Stimulated activated CD4-positive, alpha-beta T cell treated with anti-CD3 and anti-CD28 coated beads, Interleukin-4, amount 100 ng/mL, for 1 hour (primary cell): ENCODE results near the gene PRR14L.

Source experiments
- DNase-seq: peaks from one replicate; pipeline ENCODE4 v3.0.0-alpha.2; 2020

The PRR14L gene

GRCh38 chr22:31637891-31638618, 111.9 kb downstream of the PRR14L start:
- DNase-seq: no peak

GRCh38 chr22:31637447-31637890, 112.5 kb downstream of the PRR14L start:
- DNase-seq: no peak

- DNase-seq: no peak
Measured at GRCh38 chr22:31635638-31636306, 114.2 kb downstream of the PRR14L start.

GRCh38 chr22:31631436-31631835, 118.5 kb downstream of the PRR14L start:
- no peak for DNase-seq
